IPS DF 4.7 (cell line): ENCODE results near the gene HOXB4.

Experiments
- DNase-seq: peaks from one replicate; pipeline ENCODE4 v3.0.0-alpha.2; 2013; ENCODE audit warnings: low spot score; ENCODE audit errors: extremely low read depth

Gene HOXB4

GRCh38 chr17:48559840-48560817 is 18.0 kb downstream of the HOXB4 start:
- no peak for DNase-seq

GRCh38 chr17:48559122-48559839 is 18.9 kb downstream of the HOXB4 start:
- no peak for DNase-seq

GRCh38 chr17:48558831-48559121 is 19.4 kb downstream of the HOXB4 start:
- no peak for DNase-seq

- DNase-seq, result no peak
These were observed 19.9 kb downstream of the HOXB4 start for GRCh38 chr17:48558057-48558830.

GRCh38 chr17:48556576-48557401 is 21.4 kb downstream of the HOXB4 start:
- no peak for DNase-seq

GRCh38 chr17:48556229-48556575 is 21.9 kb downstream of the HOXB4 start:
- no peak for DNase-seq

- DNase-seq, result no peak
These were observed 22.6 kb downstream of the HOXB4 start for GRCh38 chr17:48555258-48556228.

- no peak for DNase-seq
These were observed 23.5 kb downstream of the HOXB4 start for GRCh38 chr17:48554412-48555257.

GRCh38 chr17:48553826-48554225 is 24.3 kb downstream of the HOXB4 start:
- DNase-seq, result no peak

GRCh38 chr17:48553190-48553547 is 25.0 kb downstream of the HOXB4 start:
- DNase-seq, result no peak

GRCh38 chr17:48552466-48553189 is 25.5 kb downstream of the HOXB4 start:
- no peak for DNase-seq

GRCh38 chr17:48551596-48552465 is 26.3 kb downstream of the HOXB4 start:
- DNase-seq, result no peak

- DNase-seq, result no peak
These were observed 27.0 kb downstream of the HOXB4 start for GRCh38 chr17:48551214-48551555.

GRCh38 chr17:48550502-48551213 is 27.5 kb downstream of the HOXB4 start:
- DNase-seq, result no peak

- DNase-seq, result no peak
These were observed 28.1 kb downstream of the HOXB4 start for GRCh38 chr17:48549914-48550501.

- DNase-seq, result no peak
These were observed 28.9 kb downstream of the HOXB4 start for GRCh38 chr17:48549281-48549630.
